Kidney epithelial cell (primary cell): ENCODE measurements around the gene MEIS3. TPM values are rescaled to one million over a fixed set of nuclear protein-coding genes. Genes with fewer than 3 reads are reported as not detected.

ENCODE experiments used
- DNase-seq: peaks from one replicate; pipeline ENCODE4 v3.0.0-alpha.2; 2010; ENCODE audit warnings: low read depth
- H3K27me3 ChIP-seq: 2 replicates; pipeline ENCODE4 v1.6.0; 2011; ENCODE audit warnings: low read length; ENCODE audit not compliant: control insufficient read depth, insufficient read depth
- H3K36me3 ChIP-seq: 2 replicates; pipeline ENCODE4 v1.5.1; 2011; ENCODE audit warnings: low read length; ENCODE audit not compliant: control insufficient read depth, insufficient read depth
- H3K4me3 ChIP-seq: 2 replicates; pipeline ENCODE4 v1.5.1; 2011; ENCODE audit warnings: low read depth, mild to moderate bottlenecking, control low read depth, low read length
- CTCF ChIP-seq: IDR thresholded peaks from 2 replicates; pipeline ENCODE4 v1.5.1; 2011; ENCODE audit warnings: mild to moderate bottlenecking, moderate library complexity, low read length, control low read depth, inconsistent platforms; ENCODE audit not compliant: insufficient read depth, poor library complexity, severe bottlenecking
- total RNA-seq: library from RNA; depleted of rRNA; stranded (reverse); fragments of >200 nt; gene quantifications from 2 replicates; pipeline ENCODE4 v1.2.3, GENCODE V29; 2015

Gene MEIS3
- total RNA-seq, 1 donor from 2014 or later, result 2.3 TPM

GRCh38 chr19:47411101-47411500 lies 8.2 kb downstream of the MEIS3 start:
- Histone ChIP-seq H3K27me3 (peaks cover 24% of the 10 kb centered on the region), H3K36me3 (no peaks in the 10 kb centered on the region), H3K4me3 (no peak overlapping the region)
- no peak for DNase-seq
- no peak for TF ChIP-seq CTCF

DNA sequence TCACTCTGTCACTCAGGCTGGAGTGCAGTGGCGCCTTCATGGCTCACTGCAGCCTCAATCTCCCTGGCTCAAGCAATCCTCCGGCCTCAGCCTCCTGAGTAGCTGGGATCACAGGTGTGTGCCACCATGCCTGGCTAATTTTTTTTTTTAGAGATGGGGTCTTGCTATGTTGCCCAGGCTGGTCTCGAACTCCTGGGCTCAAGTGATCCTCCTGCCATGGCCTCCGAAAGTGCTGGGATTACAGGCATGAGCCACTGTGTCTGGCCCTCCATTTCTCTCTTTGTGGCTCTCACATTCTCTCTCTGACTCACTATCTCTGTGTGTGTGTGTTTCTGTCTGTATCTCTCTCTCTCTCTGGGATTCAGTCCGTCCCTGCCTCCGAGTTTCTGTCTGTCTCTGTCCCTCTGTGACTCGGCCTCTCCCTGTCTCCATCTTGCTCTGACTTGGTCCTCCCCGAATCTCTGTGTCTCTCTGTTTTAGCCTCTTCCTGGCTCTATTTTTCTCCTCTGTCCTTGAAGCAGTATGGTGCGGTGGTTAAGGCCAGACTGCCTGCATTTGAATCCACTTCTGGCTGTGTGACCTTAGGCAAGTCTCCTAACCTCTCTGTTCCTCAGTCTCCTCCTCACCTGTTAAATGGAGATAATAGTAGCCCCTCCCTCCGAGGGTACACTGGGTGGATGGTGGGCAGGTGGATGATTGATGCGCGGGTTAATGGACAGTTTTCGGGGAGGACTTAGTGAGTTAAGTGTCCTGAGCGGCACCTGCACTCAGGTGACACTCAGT lies 11.0 kb downstream of the MEIS3 start:
- TF ChIP-seq CTCF, result no peak
- DNase-seq, result no peak
- no peak overlapping the region for H3K4me3 ChIP-seq
- H3K36me3 ChIP-seq, result no peaks in the 10 kb centered on the region
- H3K27me3 ChIP-seq, result peaks cover 27% of the 10 kb centered on the region

- Histone ChIP-seq H3K27me3 (peaks cover 30% of the 10 kb centered on the region), H3K36me3 (no peaks in the 10 kb centered on the region), H3K4me3 (no peak overlapping the region)
- no peak for DNase-seq
- no peak for TF ChIP-seq CTCF
Observed at GRCh38 chr19:47407417-47407774, 11.9 kb downstream of the MEIS3 start.

GRCh38 chr19:47406711-47407416 lies 12.5 kb downstream of the MEIS3 start:
- TF ChIP-seq CTCF, result no peak
- H3K27me3 ChIP-seq, result peaks cover 33% of the 10 kb centered on the region
- DNase-seq, result no peak

GRCh38 chr19:47405854-47406417 lies 13.4 kb downstream of the MEIS3 start:
- no peaks in the 10 kb centered on the region for H3K36me3 ChIP-seq
- peaks cover 33% of the 10 kb centered on the region for H3K27me3 ChIP-seq
- no peak for TF ChIP-seq CTCF
- DNase-seq, result no peak
- no peak overlapping the region for H3K4me3 ChIP-seq

More at GRCh38 chr19:47406711-47407416, 12.5 kb downstream of the MEIS3 start:
- no peak overlapping the region for H3K4me3 ChIP-seq
- no peaks in the 10 kb centered on the region for H3K36me3 ChIP-seq
